SK-N-SH treated with all-trans-retinoic acid at 6 μM for 48 hours (cell line): ENCODE data around the gene EML4.

Experiments used
- ATAC-seq: fragments of 200-7000 bp; cut with Tn5 transposase; 3 replicates; pipeline ENCODE4 v1.9.1; 2020; ENCODE audit warnings: mild to moderate bottlenecking, moderate library complexity
- ARNTL ChIP-seq: fragments of 450-650 bp; formaldehyde crosslinking; IDR thresholded peaks from 2 replicates; pipeline ENCODE4 v1.5.0; 2020; ENCODE audit warnings: low read depth, mild to moderate bottlenecking, moderate library complexity, borderline replicate concordance
- BACH2 ChIP-seq: fragments of 250-450 bp; sonication (Bioruptor Pico); IDR thresholded peaks from 2 replicates; pipeline ENCODE4 v1.9.0; 2021; ENCODE audit warnings: mild to moderate bottlenecking, borderline replicate concordance
- CREB5 ChIP-seq: fragments of 250-450 bp; sonication (Bioruptor Pico); IDR thresholded peaks from 2 replicates; pipeline ENCODE4 v1.5.1; 2020; ENCODE audit warnings: low read depth, mild to moderate bottlenecking, moderate library complexity
- ESRRG ChIP-seq: fragments of 250-450 bp; sonication (Bioruptor Pico); IDR thresholded peaks from 2 replicates; pipeline ENCODE4 v1.6.1; 2021; ENCODE audit warnings: mild to moderate bottlenecking
- GLIS3 ChIP-seq: fragments of 250-450 bp; sonication (Bioruptor Pico); IDR thresholded peaks from 2 replicates; pipeline ENCODE4 v1.5.0; 2020; ENCODE audit warnings: mild to moderate bottlenecking, moderate library complexity
- ISL1 ChIP-seq: fragments of 250-450 bp; sonication (Bioruptor Pico); IDR thresholded peaks from 2 replicates; pipeline ENCODE4 v2.1.2; 2022; ENCODE audit warnings: mild to moderate bottlenecking, moderate library complexity
- OSR1 ChIP-seq: fragments of 250-450 bp; sonication (Bioruptor Pico); IDR thresholded peaks from 2 replicates; pipeline ENCODE4 v1.8.0; 2022; ENCODE audit warnings: moderate library complexity, mild to moderate bottlenecking, inconsistent platforms
- PATZ1 ChIP-seq: fragments of 250-450 bp; sonication (Bioruptor Pico); IDR thresholded peaks from 2 replicates; pipeline ENCODE4 v1.8.0; 2020; ENCODE audit warnings: mild to moderate bottlenecking, moderate library complexity, borderline replicate concordance
- POU6F1 ChIP-seq: fragments of 250-450 bp; sonication (Bioruptor Pico); IDR thresholded peaks from 2 replicates; pipeline ENCODE4 v1.8.0; 2021; ENCODE audit warnings: low read depth, mild to moderate bottlenecking, moderate library complexity, borderline replicate concordance
- PPARA ChIP-seq: fragments of 250-450 bp; sonication (Bioruptor Pico); IDR thresholded peaks from 2 replicates; pipeline ENCODE4 v1.5.0; 2020; ENCODE audit warnings: mild to moderate bottlenecking, borderline replicate concordance
- RARB ChIP-seq: fragments of 250-450 bp; sonication (Bioruptor Pico); IDR thresholded peaks from 2 replicates; pipeline ENCODE4 v1.8.0; 2021; ENCODE audit warnings: mild to moderate bottlenecking, moderate library complexity
- SNAI2 ChIP-seq: fragments of 250-450 bp; sonication (Bioruptor Pico); IDR thresholded peaks from 2 replicates; pipeline ENCODE4 v1.5.0; 2020; ENCODE audit warnings: mild to moderate bottlenecking, moderate library complexity
- TCF4 ChIP-seq: fragments of 250-450 bp; sonication (Bioruptor Pico); IDR thresholded peaks from 2 replicates; pipeline ENCODE4 v1.8.0; 2021; ENCODE audit warnings: mild to moderate bottlenecking, moderate library complexity, borderline replicate concordance
- TOX ChIP-seq: fragments of 250-450 bp; sonication (Bioruptor Pico); IDR thresholded peaks from 2 replicates; pipeline ENCODE4 v1.8.0; 2021; ENCODE audit warnings: mild to moderate bottlenecking, moderate library complexity, borderline replicate concordance
- TSHZ2 ChIP-seq: fragments of 250-450 bp; sonication (Bioruptor Pico); IDR thresholded peaks from 2 replicates; pipeline ENCODE4 v1.5.0; 2020; ENCODE audit warnings: mild to moderate bottlenecking, moderate library complexity
- ZC3H10 ChIP-seq: fragments of 250-450 bp; sonication (Bioruptor Pico); IDR thresholded peaks from 2 replicates; pipeline ENCODE4 v1.5.1; 2021; ENCODE audit warnings: mild to moderate bottlenecking, moderate library complexity
- ZFP3 ChIP-seq: fragments of 250-450 bp; sonication (Bioruptor Pico); IDR thresholded peaks from 2 replicates; pipeline ENCODE4 v1.5.0; 2020; ENCODE audit warnings: mild to moderate bottlenecking, moderate library complexity
- ZFP30 ChIP-seq: fragments of 450-650 bp; formaldehyde crosslinking; IDR thresholded peaks from 2 replicates; pipeline ENCODE4 v1.5.0; 2022; ENCODE audit warnings: mild to moderate bottlenecking, moderate library complexity
- ZNF565 ChIP-seq: fragments of 450-650 bp; formaldehyde crosslinking; conservative IDR thresholded peaks from 2 replicates; pipeline ENCODE4 v1.5.0; 2020; ENCODE audit warnings: low read depth, mild to moderate bottlenecking, moderate library complexity
- ZNF70 ChIP-seq: fragments of 450-650 bp; formaldehyde crosslinking; IDR thresholded peaks from 2 replicates; pipeline ENCODE4 v1.5.0; 2020; ENCODE audit warnings: mild to moderate bottlenecking, moderate library complexity
- ZNF8 ChIP-seq: fragments of 450-650 bp; formaldehyde crosslinking; IDR thresholded peaks from 2 replicates; pipeline ENCODE4 v1.5.0; 2020; ENCODE audit warnings: mild to moderate bottlenecking, moderate library complexity

Gene EML4

DNA sequence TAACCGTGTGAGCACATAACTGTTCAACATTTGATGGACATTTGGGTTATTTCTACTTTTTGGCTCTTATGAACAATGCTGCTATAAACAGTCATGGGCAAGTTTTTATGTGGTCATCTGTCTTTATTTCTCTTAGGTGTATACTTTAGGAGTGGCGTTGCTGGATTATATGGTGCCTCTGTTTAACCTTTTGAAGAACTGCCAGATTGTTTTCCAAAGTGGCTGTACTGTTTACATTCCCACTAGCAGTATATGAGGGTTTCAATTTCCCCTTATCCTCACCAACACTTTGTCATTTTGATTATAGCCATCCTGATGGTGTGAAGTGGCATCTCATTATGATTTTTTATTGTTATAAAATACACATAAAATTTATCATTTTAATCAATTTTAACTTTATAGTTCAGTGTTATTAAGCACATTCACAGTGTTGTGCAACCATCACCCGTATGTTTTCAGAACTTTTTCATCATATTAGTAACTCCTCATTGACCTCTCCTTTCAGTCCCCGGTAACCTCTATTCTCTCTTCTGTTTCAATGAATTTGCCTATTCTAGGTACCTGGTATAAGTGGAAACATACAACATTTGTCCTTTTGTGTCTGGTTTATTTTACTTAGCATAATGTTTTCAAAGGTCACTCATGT lies 55.4 kb downstream of the EML4 start:
- no peak for TF ChIP-seq POU6F1
- TF ChIP-seq PATZ1 (CRISPR knock-in tag): no peak
- no peak for TF ChIP-seq ISL1 (CRISPR knock-in tag)
- TF ChIP-seq TSHZ2: no peak
- no peak for TF ChIP-seq ZFP30 (CRISPR knock-in tag)
- no peak for TF ChIP-seq ARNTL (CRISPR knock-in tag)
- no peak for TF ChIP-seq ZNF8
- TF ChIP-seq RARB (CRISPR knock-in tag): no peak
- no peak for TF ChIP-seq ZNF565 (CRISPR knock-in tag)
- TF ChIP-seq ZC3H10: no peak
- no peak for TF ChIP-seq CREB5 (CRISPR knock-in tag)
- TF ChIP-seq PPARA: no peak
- no peak for TF ChIP-seq ESRRG
- no peak for TF ChIP-seq GLIS3 (CRISPR knock-in tag)
- no peak for TF ChIP-seq TOX (CRISPR knock-in tag)
- no peak for TF ChIP-seq ZFP3 (CRISPR knock-in tag)
- ATAC-seq: no peak; the same call in 2 of the 3 replicates

DNA sequence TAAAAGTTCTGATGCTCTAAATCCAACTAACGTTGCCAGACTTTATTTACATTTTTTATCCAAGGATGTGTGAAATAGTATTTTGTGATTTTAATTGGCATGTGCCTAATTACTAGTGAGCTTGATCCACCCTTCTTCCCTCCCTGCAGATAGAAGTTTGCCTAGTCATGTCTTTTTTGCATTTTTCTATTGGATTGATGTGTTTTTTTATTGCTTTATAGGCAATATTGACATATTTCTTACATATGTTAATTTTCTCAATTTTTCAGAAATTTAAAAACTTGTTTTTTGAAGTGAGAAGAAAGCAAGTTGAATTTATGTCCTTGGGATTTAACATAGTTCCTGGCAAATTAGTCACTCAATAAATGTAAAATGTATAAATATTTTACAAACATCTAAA lies 56.4 kb downstream of the EML4 start:
- no peak for ATAC-seq
- TF ChIP-seq ZFP3 (CRISPR knock-in tag): no peak
- TF ChIP-seq ZC3H10: no peak

- ATAC-seq: no peak
- TF ChIP-seq TCF4 (CRISPR knock-in tag) (no peak), SNAI2 (CRISPR knock-in tag) (no peak), TOX (CRISPR knock-in tag) (no peak), ZNF70 (CRISPR knock-in tag) (no peak), ESRRG (no peak)
These were observed 58.3 kb downstream of the EML4 start for GRCh38 chr2:42227491-42227890.

- no peak for ATAC-seq
- TF ChIP-seq PATZ1 (CRISPR knock-in tag) (no peak), CREB5 (CRISPR knock-in tag) (no peak), ZC3H10 (no peak), ISL1 (CRISPR knock-in tag) (no peak), PPARA (no peak), RARB (CRISPR knock-in tag) (no peak), OSR1 (CRISPR knock-in tag) (no peak), ZNF70 (CRISPR knock-in tag) (no peak), BACH2 (CRISPR knock-in tag) (no peak), TCF4 (CRISPR knock-in tag) (no peak), ZFP3 (CRISPR knock-in tag) (no peak), SNAI2 (CRISPR knock-in tag) (no peak), ARNTL (CRISPR knock-in tag) (no peak), TSHZ2 (no peak), ZNF8 (no peak), ZFP30 (CRISPR knock-in tag) (no peak), ESRRG (no peak), TOX (CRISPR knock-in tag) (no peak)
These were observed 58.9 kb downstream of the EML4 start for GRCh38 chr2:42228101-42228500.
